Ishikawa (cell line): Measurements from ENCODE around the gene RBKS.
A peak's percentile ranks its signal among the peaks of the same experiment; 100 is the strongest.
"Not testable (repeated sequence)": the region's sequence is repeated elsewhere in the genome, so short reads cannot be mapped to it uniquely, and the experiment has no call there.

Source experiments
- CEBPB ChIP-seq: IDR thresholded peaks from 2 replicates; pipeline ENCODE4 v1.6.1; 2012
- CREB1 ChIP-seq: IDR thresholded peaks from 2 replicates; pipeline ENCODE4 v1.6.1; 2012; ENCODE audit warnings: low read depth
- EGR1 ChIP-seq: IDR thresholded peaks from 2 replicates; pipeline ENCODE4 v1.6.1; 2012
- EP300 ChIP-seq: IDR thresholded peaks from 2 replicates; pipeline ENCODE4 v1.6.1; 2012; ENCODE audit warnings: borderline replicate concordance
- FOXM1 ChIP-seq: IDR thresholded peaks from 2 replicates; pipeline ENCODE4 v1.6.1; 2012; ENCODE audit warnings: low read depth, borderline replicate concordance
- MAX ChIP-seq: IDR thresholded peaks from 2 replicates; pipeline ENCODE4 v1.6.1; 2012
- NFIC ChIP-seq: IDR thresholded peaks from 2 replicates; pipeline ENCODE4 v1.6.1; 2012
- RAD21 ChIP-seq: IDR thresholded peaks from 2 replicates; pipeline ENCODE4 v1.6.1; 2012; ENCODE audit warnings: low read depth
- TAF1 ChIP-seq: IDR thresholded peaks from 2 replicates; pipeline ENCODE4 v1.6.1; 2012; ENCODE audit warnings: low read depth, mild to moderate bottlenecking
- YY1 ChIP-seq: IDR thresholded peaks from 2 replicates; pipeline ENCODE4 v1.6.1; 2012; ENCODE audit warnings: low read depth
- ZBTB7A ChIP-seq: IDR thresholded peaks from 2 replicates; pipeline ENCODE4 v1.6.1; 2012; ENCODE audit warnings: low read depth
- TF ChIP-seq, protein P1 (sequence below): IDR thresholded peaks from 2 replicates; pipeline ENCODE4 v1.6.1; 2012; ENCODE audit warnings: low read depth, mild to moderate bottlenecking

DNA sequence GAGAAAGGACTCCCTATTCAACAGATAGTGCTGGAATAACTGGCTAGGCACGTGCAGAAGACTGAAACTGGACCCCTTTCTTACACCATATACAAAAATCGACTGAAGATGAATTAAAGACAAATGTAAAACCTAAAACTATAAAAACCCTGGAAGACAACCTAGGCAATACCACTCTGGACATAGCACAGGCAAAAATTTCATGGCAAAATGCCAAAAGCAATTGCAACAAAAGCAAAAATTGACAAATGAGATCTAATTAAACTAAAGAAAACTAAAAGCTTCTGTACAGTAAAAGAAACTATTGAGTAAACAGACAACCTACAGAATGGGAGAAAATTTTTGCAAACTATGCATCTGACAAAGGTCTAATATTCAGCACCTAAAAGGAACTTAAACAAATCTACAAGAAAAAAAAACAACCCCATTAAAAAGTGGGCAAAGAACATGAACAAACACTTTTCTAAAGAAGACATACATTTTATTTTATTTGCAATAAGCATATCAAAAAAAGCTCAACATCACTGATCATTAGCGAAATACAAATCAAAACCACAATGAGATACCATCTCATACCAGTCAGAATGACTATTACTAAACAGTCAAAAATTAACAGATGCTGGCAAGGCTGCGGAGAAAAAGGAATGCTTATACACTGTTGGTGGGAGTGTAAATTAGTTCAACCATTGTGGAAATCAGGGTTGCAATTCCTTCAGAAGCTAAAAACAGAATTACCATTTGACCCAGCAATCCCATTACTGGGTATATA is 8.2 kb downstream of the RBKS start:
- TF ChIP-seq, protein P1, sequence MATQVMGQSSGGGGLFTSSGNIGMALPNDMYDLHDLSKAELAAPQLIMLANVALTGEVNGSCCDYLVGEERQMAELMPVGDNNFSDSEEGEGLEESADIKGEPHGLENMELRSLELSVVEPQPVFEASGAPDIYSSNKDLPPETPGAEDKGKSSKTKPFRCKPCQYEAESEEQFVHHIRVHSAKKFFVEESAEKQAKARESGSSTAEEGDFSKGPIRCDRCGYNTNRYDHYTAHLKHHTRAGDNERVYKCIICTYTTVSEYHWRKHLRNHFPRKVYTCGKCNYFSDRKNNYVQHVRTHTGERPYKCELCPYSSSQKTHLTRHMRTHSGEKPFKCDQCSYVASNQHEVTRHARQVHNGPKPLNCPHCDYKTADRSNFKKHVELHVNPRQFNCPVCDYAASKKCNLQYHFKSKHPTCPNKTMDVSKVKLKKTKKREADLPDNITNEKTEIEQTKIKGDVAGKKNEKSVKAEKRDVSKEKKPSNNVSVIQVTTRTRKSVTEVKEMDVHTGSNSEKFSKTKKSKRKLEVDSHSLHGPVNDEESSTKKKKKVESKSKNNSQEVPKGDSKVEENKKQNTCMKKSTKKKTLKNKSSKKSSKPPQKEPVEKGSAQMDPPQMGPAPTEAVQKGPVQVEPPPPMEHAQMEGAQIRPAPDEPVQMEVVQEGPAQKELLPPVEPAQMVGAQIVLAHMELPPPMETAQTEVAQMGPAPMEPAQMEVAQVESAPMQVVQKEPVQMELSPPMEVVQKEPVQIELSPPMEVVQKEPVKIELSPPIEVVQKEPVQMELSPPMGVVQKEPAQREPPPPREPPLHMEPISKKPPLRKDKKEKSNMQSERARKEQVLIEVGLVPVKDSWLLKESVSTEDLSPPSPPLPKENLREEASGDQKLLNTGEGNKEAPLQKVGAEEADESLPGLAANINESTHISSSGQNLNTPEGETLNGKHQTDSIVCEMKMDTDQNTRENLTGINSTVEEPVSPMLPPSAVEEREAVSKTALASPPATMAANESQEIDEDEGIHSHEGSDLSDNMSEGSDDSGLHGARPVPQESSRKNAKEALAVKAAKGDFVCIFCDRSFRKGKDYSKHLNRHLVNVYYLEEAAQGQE = not testable (repeated sequence)
- not testable (repeated sequence) for TF ChIP-seq MAX, TAF1, YY1, RAD21, EGR1, ZBTB7A, CEBPB, EP300, FOXM1, CREB1
- TF ChIP-seq NFIC = 0 out of 2 replicates have a peak, but pooled peaks have one; percentile 18
